CD4-positive, alpha-beta memory T cell (primary cell): ENCODE data around the gene AACS. TPM values are rescaled to one million over a fixed set of nuclear protein-coding genes. Genes with fewer than 3 reads are reported as not detected.
"Not testable (repeated sequence)": the region's sequence is repeated elsewhere in the genome, so short reads cannot be mapped to it uniquely, and the experiment has no call there.

ENCODE experiments used
- CTCF ChIA-PET: fragments of 350-600 bp; sonication (Branson Sonifier 250); formaldehyde crosslinking; loops from one replicate; lab custom pipeline; 2021; ENCODE audit warnings: inconsistent platforms; ENCODE audit not compliant: partially characterized antibody; lab: Charles Lee
- POLR2A ChIA-PET: fragments of 350-600 bp; sonication (Branson Sonifier 250); formaldehyde crosslinking; loops from one replicate; lab custom pipeline; 2021; ENCODE audit not compliant: partially characterized antibody; lab: Charles Lee
- DNase-seq, 5 donors: peaks; one replicate each; pipeline versions ENCODE4 v3.0.0 to v3.0.0-alpha.2; 2020 to 2022; ENCODE audit warnings: mixed read lengths in 1 of 5
- H3K27ac ChIP-seq: one replicate; pipeline ENCODE4 v1.7.0; 2013; ENCODE audit warnings: low read depth, low read length
- H3K27me3 ChIP-seq: 2 replicates; pipeline ENCODE4 v1.7.0; 2013; ENCODE audit warnings: mild to moderate bottlenecking, low read length, moderate library complexity; ENCODE audit not compliant: insufficient read depth
- H3K36me3 ChIP-seq: 2 replicates; pipeline ENCODE4 v1.7.0; 2013; ENCODE audit warnings: mild to moderate bottlenecking, low read length, moderate library complexity; ENCODE audit not compliant: insufficient read depth
- H3K4me1 ChIP-seq: 2 replicates; pipeline ENCODE4 v1.7.0; 2013; ENCODE audit warnings: mild to moderate bottlenecking, low read length, moderate library complexity; ENCODE audit not compliant: insufficient read depth
- H3K4me3 ChIP-seq, 2 donors: one replicate each; pipeline ENCODE4 v1.7.0; 2013; ENCODE audit warnings: low read length in 2 of 2, mild to moderate bottlenecking in 1 of 2
- H3K9me3 ChIP-seq, 2 donors: one replicate each; pipeline ENCODE4 v1.7.0; 2013; ENCODE audit warnings: low read length in 2 of 2, control low read depth in 1 of 2; ENCODE audit not compliant: control insufficient read depth in 1 of 2
- H3K27ac Mint-ChIP-seq, 7 donors: one replicate each; pipeline ENCODE4 v1.8.0; 2020 to 2021; ENCODE audit warnings: mixed read lengths in 7 of 7, mild to moderate bottlenecking in 6 of 7, inconsistent platforms in 3 of 7, moderate library complexity in 3 of 7
- H3K27me3 Mint-ChIP-seq, 2 donors: one replicate each; pipeline ENCODE4 v1.8.0; 2020 to 2021; ENCODE audit warnings: mixed read lengths in 2 of 2
- H3K36me3 Mint-ChIP-seq, 2 donors: one replicate each; pipeline ENCODE4 v1.8.0; 2020 to 2021; ENCODE audit warnings: mixed read lengths in 2 of 2, inconsistent platforms in 1 of 2, mild to moderate bottlenecking in 1 of 2
- H3K4me1 Mint-ChIP-seq, 4 donors: one replicate each; pipeline ENCODE4 v1.8.0; 2020 to 2021; ENCODE audit warnings: mixed read lengths in 4 of 4, mild to moderate bottlenecking in 1 of 4
- H3K4me3 Mint-ChIP-seq, 8 donors: one replicate each; pipeline ENCODE4 v1.8.0; 2020 to 2021; ENCODE audit warnings: mixed read lengths in 8 of 8, mild to moderate bottlenecking in 7 of 8, moderate library complexity in 6 of 8, inconsistent platforms in 3 of 8
- H3K9me3 Mint-ChIP-seq, 8 donors: one replicate each; pipeline ENCODE4 v1.8.0; 2020 to 2021; ENCODE audit warnings: mixed read lengths in 8 of 8, mild to moderate bottlenecking in 5 of 8, inconsistent platforms in 3 of 8, moderate library complexity in 1 of 8
- intact Hi-C: fragments of 100-400 bp; cut with micrococcal nuclease; formaldehyde crosslinking; loops from one replicate; pipeline ENCODE4 v1.15.1; 2023
- polyA plus RNA-seq, 2 donors: library from polyadenylated mRNA; unstranded; fragments of 300-500 nt; fragmentation: Illumina TruSeq; gene quantifications; one replicate each; pipeline ENCODE4 v1.2.3, GENCODE V29; 2021
- total RNA-seq, 2 experiments: library from RNA; stranded (reverse); gene quantifications; one replicate each; pipeline ENCODE4 v1.2.3, GENCODE V29; 2021

Gene AACS
- total and polyA plus RNA-seq, 4 experiments from 2014 or later, result 9.7 to 12.5 (median 12.0) TPM

GRCh38 chr12:125070112-125070511 is 4.9 kb downstream of the AACS start:
- H3K4me3 ChIP-seq, result no peak overlapping the region
- H3K4me1 ChIP-seq, result peaks cover 8% of the 10 kb centered on the region
- ChIA-PET CTCF (no interaction called here), POLR2A (interaction anchor here (1.0 kb wide), 1 partner anchor 21 kb away, joined by 3 read pairs; no protein-coding TSS in a partner anchor)
- peaks cover 6 to 9% of the 10 kb centered on the region in 2 donors for H3K36me3 Mint-ChIP-seq
- no peaks in the 10 kb centered on the region for H3K36me3 ChIP-seq
- no peaks in the 10 kb centered on the region for H3K9me3 Mint-ChIP-seq
- no peak for DNase-seq
- no peaks in the 10 kb centered on the region for H3K9me3 ChIP-seq
- H3K27ac Mint-ChIP-seq, result no peak overlapping the region
- H3K27ac ChIP-seq, result no peak overlapping the region
- H3K4me3 Mint-ChIP-seq, result no peak overlapping the region
- peaks cover 9 to 15% (median 12%) of the 10 kb centered on the region in 4 donors for H3K4me1 Mint-ChIP-seq
- no peaks in the 10 kb centered on the region for H3K27me3 Mint-ChIP-seq
- no peaks in the 10 kb centered on the region for H3K27me3 ChIP-seq
- intact Hi-C loops, result no loop called here

- Histone ChIP-seq H3K36me3 (no peaks in the 10 kb centered on the region), H3K4me3 (no peak overlapping the region), H3K27me3 (no peaks in the 10 kb centered on the region), H3K27ac (no peak overlapping the region), H3K9me3 (no peaks in the 10 kb centered on the region), H3K4me1 (peaks cover 5% of the 10 kb centered on the region)
- DNase-seq, result no peak
- peaks cover 9 to 13% (median 11%) of the 10 kb centered on the region in 4 donors for H3K4me1 Mint-ChIP-seq
- CTCF ChIA-PET, result no interaction called here
- peak overlapping the region in 1 of 7 donors; percentile 24 for H3K27ac Mint-ChIP-seq
- no peaks in the 10 kb centered on the region for H3K27me3 Mint-ChIP-seq
- no peak overlapping the region for H3K4me3 Mint-ChIP-seq
- peaks cover 8 to 9% of the 10 kb centered on the region in 2 donors for H3K36me3 Mint-ChIP-seq
- POLR2A ChIA-PET, result no interaction called here
- intact Hi-C loops, result no loop called here
- no peaks in the 10 kb centered on the region for H3K9me3 Mint-ChIP-seq
Measured at GRCh38 chr12:125070661-125071390, 5.6 kb downstream of the AACS start.

GRCh38 chr12:125071456-125071855 is 6.2 kb downstream of the AACS start:
- H3K36me3 ChIP-seq, result peaks cover under 1% of the 10 kb centered on the region
- no peak overlapping the region for H3K27ac ChIP-seq
- CTCF ChIA-PET, result no interaction called here
- Mint-ChIP-seq H3K4me3 (peak overlapping the region in 1 of 8 donors; percentile 48), H3K27ac (no peak overlapping the region), H3K27me3 (no peaks in the 10 kb centered on the region), H3K4me1 (peaks cover 7 to 9% (median 8%) of the 10 kb centered on the region in 4 donors), H3K36me3 (peaks cover 14 to 16% of the 10 kb centered on the region in 2 donors), H3K9me3 (no peaks in the 10 kb centered on the region)
- intact Hi-C loops, result no loop called here
- H3K27me3 ChIP-seq, result no peaks in the 10 kb centered on the region
- POLR2A ChIA-PET, result no interaction called here
- DNase-seq, result no peak
- no peak overlapping the region for H3K4me3 ChIP-seq
- no peaks in the 10 kb centered on the region for H3K9me3 ChIP-seq
- no peaks in the 10 kb centered on the region for H3K4me1 ChIP-seq

- no peaks in the 10 kb centered on the region for H3K9me3 ChIP-seq
- ChIA-PET CTCF (no interaction called here), POLR2A (no interaction called here)
- H3K36me3 ChIP-seq, result peaks cover 4% of the 10 kb centered on the region
- H3K27me3 ChIP-seq, result no peaks in the 10 kb centered on the region
- no peak for DNase-seq
- Mint-ChIP-seq H3K27me3 (no peaks in the 10 kb centered on the region), H3K4me1 (peaks cover 0 to 1% (median 0%) of the 10 kb centered on the region in 4 donors), H3K9me3 (no peaks in the 10 kb centered on the region), H3K4me3 (no peak overlapping the region), H3K27ac (no peak overlapping the region), H3K36me3 (peaks cover 18 to 19% of the 10 kb centered on the region in 2 donors)
- intact Hi-C loops, result no loop called here
- H3K4me1 ChIP-seq, result no peaks in the 10 kb centered on the region
- H3K27ac ChIP-seq, result no peak overlapping the region
- no peak overlapping the region for H3K4me3 ChIP-seq
Measured at GRCh38 chr12:125072496-125072895, 7.3 kb downstream of the AACS start.

GRCh38 chr12:125074294-125074693 is 9.1 kb downstream of the AACS start:
- H3K4me1 Mint-ChIP-seq, H3K27ac ChIP-seq, intact Hi-C loops, H3K4me3 Mint-ChIP-seq, H3K27ac Mint-ChIP-seq, CTCF ChIA-PET, H3K4me1 ChIP-seq, H3K9me3 ChIP-seq, H3K36me3 ChIP-seq, H3K4me3 ChIP-seq, POLR2A ChIA-PET, H3K27me3 ChIP-seq, H3K27me3 Mint-ChIP-seq, H3K9me3 Mint-ChIP-seq, DNase-seq: not testable (repeated sequence)
- peaks cover 22 to 27% of the 10 kb centered on the region in 2 donors for H3K36me3 Mint-ChIP-seq

GRCh38 chr12:125076103-125076502 is 10.9 kb downstream of the AACS start:
- intact Hi-C loops, result no loop called here
- H3K4me3 Mint-ChIP-seq, result no peak overlapping the region
- H3K27me3 Mint-ChIP-seq, result no peaks in the 10 kb centered on the region
- ChIA-PET CTCF (no interaction called here), POLR2A (no interaction called here)
- DNase-seq, result no peak
- Histone ChIP-seq H3K9me3 (no peaks in the 10 kb centered on the region), H3K27ac (no peak overlapping the region), H3K4me1 (no peaks in the 10 kb centered on the region), H3K4me3 (no peak overlapping the region), H3K27me3 (no peaks in the 10 kb centered on the region), H3K36me3 (peaks cover 4% of the 10 kb centered on the region)
- no peaks in the 10 kb centered on the region for H3K9me3 Mint-ChIP-seq
- H3K27ac Mint-ChIP-seq, result no peak overlapping the region
- H3K4me1 Mint-ChIP-seq, result no peaks in the 10 kb centered on the region
- H3K36me3 Mint-ChIP-seq, result peaks cover 31 to 35% of the 10 kb centered on the region in 2 donors

- no peaks in the 10 kb centered on the region for H3K9me3 Mint-ChIP-seq
- Histone ChIP-seq H3K27ac (no peak overlapping the region), H3K4me1 (no peaks in the 10 kb centered on the region), H3K27me3 (no peaks in the 10 kb centered on the region), H3K36me3 (peaks cover 4% of the 10 kb centered on the region), H3K9me3 (no peaks in the 10 kb centered on the region), H3K4me3 (no peak overlapping the region)
- CTCF ChIA-PET, result no interaction called here
- intact Hi-C loops, result no loop called here
- peaks cover 32 to 40% of the 10 kb centered on the region in 2 donors for H3K36me3 Mint-ChIP-seq
- no peak overlapping the region for H3K4me3 Mint-ChIP-seq
- H3K4me1 Mint-ChIP-seq, result no peaks in the 10 kb centered on the region
- no peak for DNase-seq
- H3K27me3 Mint-ChIP-seq, result no peaks in the 10 kb centered on the region
- H3K27ac Mint-ChIP-seq, result no peak overlapping the region
- POLR2A ChIA-PET, result no interaction called here
Measured at GRCh38 chr12:125079084-125079483, 13.8 kb downstream of the AACS start.
